SK-N-SH (cell line): Measurements from ENCODE around the gene SHROOM2.

Source experiments
- EP300 ChIP-seq, 2 experiments: IDR thresholded peaks; 2 replicates each; pipeline versions ENCODE4 v1.4.0 to v1.6.1; 2012; ENCODE audit warnings: borderline replicate concordance in 1 of 2, low read depth in 1 of 2, low read length in 1 of 2
- RAD21 ChIP-seq: IDR thresholded peaks from 2 replicates; pipeline ENCODE4 v1.6.1; 2012; ENCODE audit warnings: mild to moderate bottlenecking, low read length

DNA sequence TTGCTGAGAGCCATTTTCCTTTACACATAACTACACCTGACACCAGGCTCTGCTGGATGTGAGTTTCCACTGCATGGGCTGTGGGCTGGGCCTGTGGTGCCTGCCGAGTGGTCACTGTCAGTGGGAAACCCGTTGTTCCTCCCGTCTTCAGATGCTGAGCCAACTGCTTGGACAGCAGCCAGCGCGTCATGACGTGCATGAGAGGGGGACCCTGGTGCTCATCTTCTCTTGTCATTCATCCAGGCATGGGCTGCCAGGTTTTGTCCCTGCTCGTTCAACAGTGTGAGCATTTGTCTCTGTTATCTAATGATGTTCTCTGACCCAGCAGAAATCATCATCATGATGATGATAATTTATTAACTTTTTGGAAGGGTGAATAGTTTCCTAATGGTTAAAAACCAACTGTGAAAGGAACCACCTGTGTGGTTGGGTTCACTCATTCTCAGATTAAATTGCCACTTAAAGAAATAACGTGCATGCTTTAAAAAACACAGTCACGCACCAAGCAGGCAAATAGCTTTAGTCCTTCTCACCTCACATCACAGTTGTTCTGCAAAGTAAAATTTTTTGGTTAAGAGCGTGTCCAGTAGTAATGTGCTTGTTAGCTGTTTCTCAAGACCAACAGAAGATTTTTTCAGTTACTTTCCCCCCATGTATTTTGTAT lies 161.0 kb downstream of the SHROOM2 start:
- TF ChIP-seq RAD21: no peak
- no peak for TF ChIP-seq EP300 (IDR thresholded peaks at IDR 0.05; ENCODE audit: borderline replicate concordance in 1 of 2, low read depth in 1 of 2, low read length in 1 of 2)
